ENCODE measurements around the gene TP53AIP1. TPM values are rescaled to one million over a fixed set of nuclear protein-coding genes. Genes with fewer than 3 reads are reported as not detected.

Gene TP53AIP1
- total RNA-seq, 4 donors from 2014 or later: 1.0 TPM; not detected in 3

GRCh38 chr11:128894286-128894681, 48.4 kb downstream of the TP53AIP1 start:
- peaks cover 0 to 12% of the 10 kb centered on the region in 2 donors for H3K4me1 ChIP-seq
- intact Hi-C loops (cut with DNase I; ENCODE audit: low total_unique reads): no loop called here

GRCh38 chr11:128893578-128894285, 48.9 kb downstream of the TP53AIP1 start:
- Histone ChIP-seq H3K4me1 (peaks cover 0 to 12% of the 10 kb centered on the region in 2 donors), H3K4me3 (no peak overlapping the region), H3K27me3 (no peaks in the 10 kb centered on the region), H3K27ac (no peak overlapping the region), H3K36me3 (no peaks in the 10 kb centered on the region), H3K9me3 (no peaks in the 10 kb centered on the region)
- intact Hi-C loops (cut with DNase I; ENCODE audit: low total_unique reads): no loop called here
- TF ChIP-seq POLR2A (IDR thresholded peaks at IDR 0.05) (no peak), CTCF (IDR thresholded peaks at IDR 0.05) (no peak)
- DNase-seq: no peak

More at GRCh38 chr11:128894286-128894681, 48.4 kb downstream of the TP53AIP1 start:
- Histone ChIP-seq H3K9me3 (no peaks in the 10 kb centered on the region), H3K27ac (no peak overlapping the region), H3K27me3 (no peaks in the 10 kb centered on the region), H3K36me3 (no peaks in the 10 kb centered on the region), H3K4me3 (no peak overlapping the region)
- TF ChIP-seq POLR2A (IDR thresholded peaks at IDR 0.05) (no peak), CTCF (IDR thresholded peaks at IDR 0.05) (no peak)
- DNase-seq: no peak

- intact Hi-C loops (cut with DNase I; ENCODE audit: low total_unique reads): no loop called here
These were observed 49.7 kb downstream of the TP53AIP1 start for GRCh38 chr11:128892866-128893565.

DNA sequence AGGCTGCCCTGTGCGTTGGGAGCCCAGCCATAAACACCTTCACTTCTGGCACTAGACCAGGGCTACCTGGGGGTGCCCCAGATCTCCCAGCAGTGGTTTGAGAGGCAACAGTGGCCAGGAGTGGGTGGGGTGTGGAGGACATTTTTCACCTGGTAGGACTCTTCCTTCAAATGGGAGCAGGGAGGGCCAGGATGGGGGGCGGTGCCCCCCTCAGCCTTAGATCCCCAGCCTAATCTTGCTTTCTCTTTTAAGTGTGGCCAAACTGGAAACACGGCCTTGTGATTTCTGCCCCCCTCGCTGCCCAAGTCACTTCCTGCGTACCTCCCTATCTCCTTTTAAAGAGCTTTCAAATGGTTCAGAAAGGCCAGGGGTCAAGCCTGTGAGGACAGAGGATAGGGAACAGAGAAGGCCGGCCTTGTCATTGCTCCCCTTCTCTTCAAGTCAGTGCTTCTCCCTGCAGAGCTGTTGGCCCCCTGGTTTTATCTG, 50.7 kb downstream of the TP53AIP1 start:
- intact Hi-C loops (cut with DNase I; ENCODE audit: low total_unique reads): no loop called here
- DNase-seq: peak in 1 of 2 donors; percentile 34
- H3K4me1 ChIP-seq: peaks cover 0 to 12% of the 10 kb centered on the region in 2 donors
- TF ChIP-seq CTCF (IDR thresholded peaks at IDR 0.05): no peak
- TF ChIP-seq POLR2A (IDR thresholded peaks at IDR 0.05): no peak
- H3K27ac ChIP-seq: no peak overlapping the region
- H3K9me3 ChIP-seq: no peaks in the 10 kb centered on the region
- H3K36me3 ChIP-seq: no peaks in the 10 kb centered on the region
- H3K4me3 ChIP-seq: no peak overlapping the region
- no peaks in the 10 kb centered on the region for H3K27me3 ChIP-seq

More at GRCh38 chr11:128892866-128893565, 49.7 kb downstream of the TP53AIP1 start:
- no peak for TF ChIP-seq POLR2A (IDR thresholded peaks at IDR 0.05)
- no peak for TF ChIP-seq CTCF (IDR thresholded peaks at IDR 0.05)
- H3K36me3 ChIP-seq: no peaks in the 10 kb centered on the region
- no peak overlapping the region for H3K4me3 ChIP-seq
- DNase-seq: no peak
- no peaks in the 10 kb centered on the region for H3K27me3 ChIP-seq
- H3K4me1 ChIP-seq: peaks cover 0 to 12% of the 10 kb centered on the region in 2 donors
- no peak overlapping the region for H3K27ac ChIP-seq
- no peaks in the 10 kb centered on the region for H3K9me3 ChIP-seq

Data from uterus (tissue), 4 donors.